ENCODE data around the gene HIGD1A.

Gene HIGD1A

DNA sequence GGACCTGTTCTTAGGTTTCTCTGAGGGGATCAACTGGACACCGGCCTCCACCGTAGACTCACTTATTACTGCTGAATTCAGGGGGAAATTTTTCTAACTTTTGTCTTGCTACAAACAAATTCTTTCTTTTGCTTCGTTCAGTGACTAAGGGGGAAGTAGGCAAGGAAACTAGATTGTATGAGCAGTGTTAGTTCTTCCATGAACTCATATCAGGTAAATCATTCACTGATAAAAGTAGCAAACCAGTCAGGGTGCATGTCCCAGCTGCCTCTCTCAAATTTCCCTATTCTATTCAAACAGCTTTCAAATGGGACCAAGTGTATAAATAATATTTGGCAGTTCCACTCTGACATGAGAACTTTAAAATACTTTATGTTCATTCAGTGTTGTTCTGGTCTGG lies 23.9 kb downstream of the HIGD1A start:
- Histone ChIP-seq H3K9me3 (replicated peaks; ENCODE audit: insufficient read depth, low read length) (no peaks in the 10 kb centered on the region), H3K36me3 (replicated peaks; ENCODE audit: insufficient read depth, low read length) (no peaks in the 10 kb centered on the region), H3K27ac (ENCODE audit: low read length) (no peak overlapping the region), H3K9me2 (replicated peaks; ENCODE audit: insufficient read depth, low read length) (no peaks in the 10 kb centered on the region), H3K27me3 (replicated peaks; ENCODE audit: insufficient read depth, low read length) (no peaks in the 10 kb centered on the region), H3K4me3 (ENCODE audit: low read length) (no peak overlapping the region), H2AFZ (ENCODE audit: low read length) (no peak overlapping the region), H3K4me1 (ENCODE audit: low read length) (no peaks in the 10 kb centered on the region), H3F3A (ENCODE audit: insufficient read depth, low read length) (no peaks in the 10 kb centered on the region), H4K20me1 (ENCODE audit: insufficient read depth, low read length) (no peaks in the 10 kb centered on the region), H3K4me2 (ENCODE audit: low read depth, low read length) (no peak overlapping the region), H3K79me2 (ENCODE audit: low read length) (no peaks in the 10 kb centered on the region), H3K9ac (ENCODE audit: low read length) (no peak overlapping the region)
- DNase-seq = no peak
- TF ChIP-seq EZH2 (optimal IDR thresholded peaks at IDR 0.05; ENCODE audit: low read depth, low read length) (no peak), EZH2phosphoT487 (IDR thresholded peaks at IDR 0.05; ENCODE audit: low read length) (no peak)
- TF ChIP-seq, protein P1, sequence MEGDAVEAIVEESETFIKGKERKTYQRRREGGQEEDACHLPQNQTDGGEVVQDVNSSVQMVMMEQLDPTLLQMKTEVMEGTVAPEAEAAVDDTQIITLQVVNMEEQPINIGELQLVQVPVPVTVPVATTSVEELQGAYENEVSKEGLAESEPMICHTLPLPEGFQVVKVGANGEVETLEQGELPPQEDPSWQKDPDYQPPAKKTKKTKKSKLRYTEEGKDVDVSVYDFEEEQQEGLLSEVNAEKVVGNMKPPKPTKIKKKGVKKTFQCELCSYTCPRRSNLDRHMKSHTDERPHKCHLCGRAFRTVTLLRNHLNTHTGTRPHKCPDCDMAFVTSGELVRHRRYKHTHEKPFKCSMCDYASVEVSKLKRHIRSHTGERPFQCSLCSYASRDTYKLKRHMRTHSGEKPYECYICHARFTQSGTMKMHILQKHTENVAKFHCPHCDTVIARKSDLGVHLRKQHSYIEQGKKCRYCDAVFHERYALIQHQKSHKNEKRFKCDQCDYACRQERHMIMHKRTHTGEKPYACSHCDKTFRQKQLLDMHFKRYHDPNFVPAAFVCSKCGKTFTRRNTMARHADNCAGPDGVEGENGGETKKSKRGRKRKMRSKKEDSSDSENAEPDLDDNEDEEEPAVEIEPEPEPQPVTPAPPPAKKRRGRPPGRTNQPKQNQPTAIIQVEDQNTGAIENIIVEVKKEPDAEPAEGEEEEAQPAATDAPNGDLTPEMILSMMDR (IDR thresholded peaks at IDR 0.05; ENCODE audit: low read length) = no peak

DNA sequence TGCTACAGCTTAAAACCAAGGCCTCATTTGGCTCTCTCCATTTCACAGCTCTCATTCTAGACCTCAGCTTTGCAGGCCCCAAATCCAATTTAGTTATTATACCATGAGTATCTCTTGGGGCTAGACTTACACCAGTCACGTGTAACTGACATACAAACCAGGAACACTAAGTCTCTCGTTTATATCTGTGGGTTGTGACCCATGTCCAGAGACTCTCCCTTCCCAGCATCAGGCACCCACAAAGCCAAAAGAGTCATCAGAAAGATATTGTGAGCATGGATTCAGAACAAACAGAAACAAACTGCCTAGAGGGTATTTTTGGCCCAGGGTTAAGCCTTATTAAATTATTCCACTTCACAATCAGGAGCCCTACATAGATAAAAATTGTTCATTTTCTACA lies 25.6 kb downstream of the HIGD1A start:
- Histone ChIP-seq H3K4me1 (ENCODE audit: low read length) (no peaks in the 10 kb centered on the region), H3K27ac (ENCODE audit: low read length) (no peak overlapping the region)

DNA sequence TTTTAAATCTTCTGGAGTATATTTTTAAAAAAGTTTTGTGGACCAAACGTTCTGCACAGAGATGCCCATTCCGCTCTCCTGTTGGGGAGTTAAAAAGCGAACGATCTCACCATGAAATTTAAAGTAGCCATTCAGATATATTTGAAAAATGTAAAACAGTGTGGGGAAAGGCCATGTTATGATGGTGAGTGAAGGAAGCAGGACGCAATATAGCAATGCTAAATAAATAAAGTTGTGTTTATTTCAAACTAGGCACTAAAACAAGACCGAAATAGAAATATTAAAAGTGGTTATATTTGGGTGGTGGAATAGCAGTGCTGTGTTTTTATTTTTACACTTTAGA lies 30.9 kb downstream of the HIGD1A start:
- Histone ChIP-seq H3K79me2 (ENCODE audit: low read length) (no peaks in the 10 kb centered on the region), H3K27me3 (replicated peaks; ENCODE audit: insufficient read depth, low read length) (no peaks in the 10 kb centered on the region), H3K36me3 (replicated peaks; ENCODE audit: insufficient read depth, low read length) (no peaks in the 10 kb centered on the region), H3K4me2 (ENCODE audit: low read depth, low read length) (peak overlapping the region; percentile 83), H2AFZ (ENCODE audit: low read length) (peak overlapping the region; percentile 85), H3K9me3 (replicated peaks; ENCODE audit: insufficient read depth, low read length) (no peaks in the 10 kb centered on the region), H3K4me3 (ENCODE audit: low read length) (peak overlapping the region; percentile 62), H3K4me1 (ENCODE audit: low read length) (no peaks in the 10 kb centered on the region), H3K9me2 (replicated peaks; ENCODE audit: insufficient read depth, low read length) (no peaks in the 10 kb centered on the region), H3K9ac (ENCODE audit: low read length) (peak overlapping the region; percentile 73), H4K20me1 (ENCODE audit: insufficient read depth, low read length) (no peaks in the 10 kb centered on the region), H3K27ac (ENCODE audit: low read length) (peak overlapping the region; percentile 57; the same call in 1 of the 2 replicates), H3F3A (ENCODE audit: insufficient read depth, low read length) (no peaks in the 10 kb centered on the region)
- TF ChIP-seq EZH2 (optimal IDR thresholded peaks at IDR 0.05; ENCODE audit: low read depth, low read length) (no peak), EZH2phosphoT487 (IDR thresholded peaks at IDR 0.05; ENCODE audit: low read length) (no peak)
- TF ChIP-seq, protein P1 (IDR thresholded peaks at IDR 0.05; ENCODE audit: low read length) = no peak
- DNase-seq = no peak

More for the DNA sequence above, 25.6 kb downstream of the HIGD1A start:
- Histone ChIP-seq H3K79me2 (ENCODE audit: low read length) (no peaks in the 10 kb centered on the region), H3K4me3 (ENCODE audit: low read length) (no peak overlapping the region), H3F3A (ENCODE audit: insufficient read depth, low read length) (no peaks in the 10 kb centered on the region), H3K9ac (ENCODE audit: low read length) (no peak overlapping the region), H3K9me3 (replicated peaks; ENCODE audit: insufficient read depth, low read length) (no peaks in the 10 kb centered on the region), H4K20me1 (ENCODE audit: insufficient read depth, low read length) (no peaks in the 10 kb centered on the region), H2AFZ (ENCODE audit: low read length) (no peak overlapping the region), H3K9me2 (replicated peaks; ENCODE audit: insufficient read depth, low read length) (no peaks in the 10 kb centered on the region), H3K4me2 (ENCODE audit: low read depth, low read length) (no peak overlapping the region), H3K27me3 (replicated peaks; ENCODE audit: insufficient read depth, low read length) (no peaks in the 10 kb centered on the region), H3K36me3 (replicated peaks; ENCODE audit: insufficient read depth, low read length) (no peaks in the 10 kb centered on the region)
- TF ChIP-seq EZH2phosphoT487 (IDR thresholded peaks at IDR 0.05; ENCODE audit: low read length) = no peak
- TF ChIP-seq, protein P1 (IDR thresholded peaks at IDR 0.05; ENCODE audit: low read length) = no peak
- TF ChIP-seq EZH2 (optimal IDR thresholded peaks at IDR 0.05; ENCODE audit: low read depth, low read length) = no peak
- no peak for DNase-seq

All from MM.1S (cell line).